HCT116 (cell line): ENCODE measurements around the gene EPSTI1. TPM values are rescaled to one million over a fixed set of nuclear protein-coding genes. Genes with fewer than 3 reads are reported as not detected.

Experiments
- ATAC-seq: fragments of 200-7000 bp; cut with Tn5 transposase; 2 replicates; pipeline ENCODE4 v1.9.1; 2020; ENCODE audit warnings: mild to moderate bottlenecking, moderate library complexity
- BruUV-seq: library from RNA; stranded (reverse); fragments of 400-500 nt; replicated peaks from 2 replicates; lab custom pipeline; 2021; lab: Mats Ljungman, UMichigan
- CTCF ChIA-PET: fragments of 300-600 bp; sonication (Branson Sonifier 250); formaldehyde crosslinking; loops from one replicate; lab custom pipeline; 2021; ENCODE audit warnings: antibody characterized with exemption; lab: Charles Lee
- POLR2A ChIA-PET: fragments of 300-600, 350-600 bp; sonication (Branson Sonifier 250); formaldehyde crosslinking; loops from one replicate; lab custom pipeline; 2021; ENCODE audit warnings: antibody characterized with exemption; lab: Charles Lee
- RAD21 ChIA-PET, 2 experiments: fragments of 300-600 bp; sonication (Branson Sonifier 250); formaldehyde crosslinking; loops; one replicate each; lab custom pipeline; 2023; ENCODE audit warnings: low total read pairs in 2 of 2; ENCODE audit not compliant: uncharacterized antibody in 2 of 2, unreplicated experiment in 2 of 2, low non-redundant PET in 1 of 2; lab: Charles Lee
- DNase-seq: peaks from one replicate; pipeline ENCODE4 v3.0.0-alpha.2; 2010; ENCODE audit warnings: low read depth, low spot score
- H2AFZ ChIP-seq: fragments of 200-600 bp; shearing (Covaris generic), sonication (generic); 2 replicates; pipeline ENCODE4 v1.6.1; 2017; ENCODE audit warnings: low read depth, mixed run types, mixed read lengths, antibody characterized with exemption, low read length; ENCODE audit not compliant: poor library complexity, severe bottlenecking
- H3K27ac ChIP-seq: 2 replicates; pipeline ENCODE4 v1.5.1; 2012; ENCODE audit warnings: low read depth, low read length
- H3K27me3 ChIP-seq: fragments of 200-600 bp; sonication (generic); 2 replicates; pipeline ENCODE4 v1.6.1; 2016; ENCODE audit warnings: mixed run types, low read length, mixed read lengths; ENCODE audit not compliant: insufficient read depth
- H3K36me3 ChIP-seq, 2 experiments: fragments of 200-500 bp in 1 of 2; fragments of 200-600 bp in 1 of 2; sonication (Bioruptor generic) in 1 of 2; sonication (generic) in 1 of 2; 2 replicates each; pipeline versions ENCODE4 v1.5.1 to v1.6.1; 2014 to 2016; ENCODE audit warnings: low read length in 2 of 2, inconsistent platforms in 1 of 2, mixed read lengths in 1 of 2, mixed run types in 1 of 2; ENCODE audit not compliant: insufficient read depth in 2 of 2, control insufficient read depth in 1 of 2
- H3K4me1 ChIP-seq, 2 experiments: fragments of 200-600 bp in 1 of 2; sonication (generic) in 1 of 2; 2 replicates each; pipeline versions ENCODE4 v1.5.1 to v1.6.1; 2012 to 2017; ENCODE audit warnings: low read length in 2 of 2, inconsistent platforms in 1 of 2, mild to moderate bottlenecking in 1 of 2, mixed read lengths in 1 of 2, mixed run types in 1 of 2, moderate library complexity in 1 of 2; ENCODE audit not compliant: insufficient read depth in 2 of 2, control insufficient read depth in 1 of 2
- H3K4me2 ChIP-seq: fragments of 200-600 bp; sonication (generic); 2 replicates; pipeline ENCODE4 v1.6.1; 2017; ENCODE audit warnings: mixed run types, low read length, mixed read lengths
- H3K4me3 ChIP-seq, 2 experiments: fragments of 200-600 bp in 1 of 2; sonication (generic) in 1 of 2; replicated peaks in 1 of 2; 2 replicates each; pipeline ENCODE4 v1.5.1; 2011 to 2016; ENCODE audit warnings: low read length in 2 of 2, control low read depth in 1 of 2, low read depth in 1 of 2, mild to moderate bottlenecking in 1 of 2, mixed read lengths in 1 of 2, mixed run types in 1 of 2
- H3K79me2 ChIP-seq: fragments of 200-600 bp; sonication (generic); 2 replicates; pipeline ENCODE4 v1.6.1; 2017; ENCODE audit warnings: mild to moderate bottlenecking, mixed run types, low read length, moderate library complexity, mixed read lengths; ENCODE audit not compliant: insufficient read depth
- H3K9ac ChIP-seq: fragments of 200-600 bp; sonication (generic); 2 replicates; pipeline ENCODE4 v1.6.1; 2016; ENCODE audit warnings: low read length, mixed read lengths
- H3K9me2 ChIP-seq: fragments of 200-600 bp; sonication (generic), shearing (Covaris generic); 2 replicates; pipeline ENCODE4 v1.6.1; 2017; ENCODE audit warnings: mixed run types, mild to moderate bottlenecking, moderate library complexity; ENCODE audit not compliant: insufficient read depth
- H3K9me3 ChIP-seq, 2 experiments: fragments of 200-500 bp in 1 of 2; fragments of 200-600 bp in 1 of 2; sonication (Bioruptor generic) in 1 of 2; sonication (generic) in 1 of 2; 2 replicates each; pipeline ENCODE4 v1.6.1; 2014 to 2017; ENCODE audit warnings: low read length in 2 of 2, mixed read lengths in 2 of 2, inconsistent platforms in 1 of 2, low read depth in 1 of 2, mild to moderate bottlenecking in 1 of 2, mixed run types in 1 of 2, moderate library complexity in 1 of 2; ENCODE audit not compliant: control insufficient read depth in 1 of 2, insufficient read depth in 1 of 2
- H4K20me1 ChIP-seq: fragments of 200-600 bp; sonication (generic), shearing (Covaris generic); 2 replicates; pipeline ENCODE4 v1.6.1; 2017; ENCODE audit warnings: mixed run types, mild to moderate bottlenecking, moderate library complexity; ENCODE audit not compliant: insufficient read depth
- ATF3 ChIP-seq: IDR thresholded peaks from 2 replicates; pipeline ENCODE4 v1.6.1; 2012
- CBX3 ChIP-seq: IDR thresholded peaks from 2 replicates; pipeline ENCODE4 v1.6.1; 2012; ENCODE audit warnings: low read depth
- CTCF ChIP-seq, 3 experiments: fragments of 200-600 bp in 1 of 3; sonication (generic) in 1 of 3; IDR thresholded peaks in 2 of 3; conservative IDR thresholded peaks in 1 of 3; 2 replicates each; pipeline ENCODE4 v1.5.1; 2012 to 2017; ENCODE audit warnings: low read depth in 2 of 3, low read length in 2 of 3, antibody characterized with exemption in 1 of 3, borderline replicate concordance in 1 of 3, control low read depth in 1 of 3, mild to moderate bottlenecking in 1 of 3, mixed read lengths in 1 of 3, mixed run types in 1 of 3, moderate library complexity in 1 of 3; ENCODE audit not compliant: insufficient read depth in 1 of 3
- EZH2 ChIP-seq: fragments of 200-600 bp; sonication (generic); IDR thresholded peaks from 2 replicates; pipeline ENCODE4 v1.6.1; 2017; ENCODE audit warnings: antibody characterized with exemption, mixed run types
- EZH2phosphoT487 ChIP-seq: fragments of 200-600 bp; IDR thresholded peaks from 2 replicates; pipeline ENCODE4 v1.6.1; 2018; ENCODE audit warnings: antibody characterized with exemption, borderline replicate concordance
- POLR2AphosphoS5 ChIP-seq: IDR thresholded peaks from 2 replicates; pipeline ENCODE4 v1.6.1; 2011; ENCODE audit warnings: mild to moderate bottlenecking, low read depth, low read length, moderate library complexity
- SP1 ChIP-seq: IDR thresholded peaks from 2 replicates; pipeline ENCODE4 v1.6.1; 2012; ENCODE audit warnings: low read depth
- ZBTB33 ChIP-seq: IDR thresholded peaks from 2 replicates; pipeline ENCODE4 v1.6.1; 2011; ENCODE audit warnings: mild to moderate bottlenecking, low read length, moderate library complexity; ENCODE audit not compliant: insufficient replicate concordance; ENCODE audit errors: extremely low read depth
- ZFX ChIP-seq: fragments of 450-650 bp; IDR thresholded peaks from 2 replicates; pipeline ENCODE4 v1.6.1; 2017
- intact Hi-C: fragments of 100-400 bp; cut with micrococcal nuclease; formaldehyde crosslinking; loops from 2 replicates; pipeline ENCODE4 v1.10.0; 2022
- total RNA-seq: library from RNA; stranded (reverse); gene quantifications from one replicate; pipeline ENCODE4 v1.2.1, GENCODE V29; 2021; ENCODE audit not compliant: unreplicated experiment

Gene EPSTI1
- total RNA-seq, 1 experiment from 2014 or later: 0.69 TPM

DNA sequence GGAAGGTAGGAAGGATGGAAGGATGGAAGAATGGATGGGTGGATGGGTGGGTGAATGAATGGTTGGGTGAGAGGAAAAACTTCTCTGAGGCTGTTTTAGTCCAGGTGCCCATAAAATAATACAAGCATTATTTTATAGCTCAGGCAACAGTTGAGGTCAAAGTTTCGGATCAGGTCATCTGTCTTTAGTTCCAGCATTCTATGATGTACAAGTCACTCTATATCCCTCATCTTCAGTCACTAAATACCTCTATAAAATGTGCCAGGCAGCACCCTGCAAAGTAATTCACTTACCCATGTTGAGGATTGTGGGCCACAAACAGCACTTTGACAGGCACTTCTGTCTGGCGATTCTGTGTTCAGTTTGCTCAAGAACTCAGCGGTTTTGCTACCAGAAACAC, 66.0 kb downstream of the EPSTI1 start:
- ChIA-PET CTCF (no interaction called here), RAD21 (interaction anchor here in 1 of 2 experiments (0.6 kb wide), 1 partner anchor 315 kb away, joined by 4 read pairs; no protein-coding TSS in a partner anchor), POLR2A (no interaction called here)
- no peaks in the 10 kb centered on the region for H3K9me3 ChIP-seq
- no peaks in the 10 kb centered on the region for H4K20me1 ChIP-seq
- no peak overlapping the region for H2AFZ ChIP-seq
- H3K4me3 ChIP-seq: no peak overlapping the region
- ATAC-seq (no peak), DNase-seq (no peak)
- no peak overlapping the region for H3K9ac ChIP-seq
- H3K4me2 ChIP-seq: no peak overlapping the region
- H3K4me1 ChIP-seq: no peaks in the 10 kb centered on the region
- no peaks in the 10 kb centered on the region for H3K36me3 ChIP-seq
- BruUV-seq: no TSS peak
- 0 out of 2 replicates have a peak, but pooled peaks cover 4% of the 10 kb centered on the region for H3K27me3 ChIP-seq
- H3K27ac ChIP-seq: no peak overlapping the region
- TF ChIP-seq ZFX (no peak), ATF3 (no peak), CTCF (IDR thresholded peaks at IDR 0.05 in 2 of 3, conservative IDR thresholded peaks at IDR 0.05 in 1 of 3; ENCODE audit: borderline replicate concordance in 1 of 3, insufficient read depth in 1 of 3, low read depth in 2 of 3, low read length in 2 of 3) (no peak), SP1 (no peak), ZBTB33 (no peak), EZH2phosphoT487 (no peak), POLR2AphosphoS5 (no peak), CBX3 (no peak), EZH2 (no peak)
- intact Hi-C loops: loop anchor here (5.0 kb wide), 1 partner anchor 434 kb away; no protein-coding TSS in a partner anchor
- no peaks in the 10 kb centered on the region for H3K79me2 ChIP-seq
- no peaks in the 10 kb centered on the region for H3K9me2 ChIP-seq
